Stimulated activated CD4-positive, alpha-beta T cell treated with anti-CD3 and anti-CD28 coated beads, TNF-alpha, amount 100 ng/mL, for 4 hours (primary cell): ENCODE results near the gene DNAJC11.
"Not testable (repeated sequence)": the region's sequence is repeated elsewhere in the genome, so short reads cannot be mapped to it uniquely, and the experiment has no call there.

Experiments
- DNase-seq, 3 experiments: peaks; one replicate each; pipeline ENCODE4 v3.0.0-alpha.2; 2020; ENCODE audit warnings: low read depth in 3 of 3

The DNAJC11 gene, protein sequence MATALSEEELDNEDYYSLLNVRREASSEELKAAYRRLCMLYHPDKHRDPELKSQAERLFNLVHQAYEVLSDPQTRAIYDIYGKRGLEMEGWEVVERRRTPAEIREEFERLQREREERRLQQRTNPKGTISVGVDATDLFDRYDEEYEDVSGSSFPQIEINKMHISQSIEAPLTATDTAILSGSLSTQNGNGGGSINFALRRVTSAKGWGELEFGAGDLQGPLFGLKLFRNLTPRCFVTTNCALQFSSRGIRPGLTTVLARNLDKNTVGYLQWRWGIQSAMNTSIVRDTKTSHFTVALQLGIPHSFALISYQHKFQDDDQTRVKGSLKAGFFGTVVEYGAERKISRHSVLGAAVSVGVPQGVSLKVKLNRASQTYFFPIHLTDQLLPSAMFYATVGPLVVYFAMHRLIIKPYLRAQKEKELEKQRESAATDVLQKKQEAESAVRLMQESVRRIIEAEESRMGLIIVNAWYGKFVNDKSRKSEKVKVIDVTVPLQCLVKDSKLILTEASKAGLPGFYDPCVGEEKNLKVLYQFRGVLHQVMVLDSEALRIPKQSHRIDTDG

GRCh38 chr1:6701437-6702153, at the start of gene DNAJC11:
TSS of gene DNAJC11 (minus strand) at chr1:6701816. CDS start at chr1:6701800, 16 bp downstream.
- DNase-seq, result peak; percentile 81 to 84 (median 84)

- DNase-seq, result no peak
Observed at GRCh38 chr1:6750490-6750889, 48.9 kb upstream of the DNAJC11 start.

GRCh38 chr1:6747674-6748073, 46.1 kb upstream of the DNAJC11 start:
- DNase-seq, result no peak

DNA sequence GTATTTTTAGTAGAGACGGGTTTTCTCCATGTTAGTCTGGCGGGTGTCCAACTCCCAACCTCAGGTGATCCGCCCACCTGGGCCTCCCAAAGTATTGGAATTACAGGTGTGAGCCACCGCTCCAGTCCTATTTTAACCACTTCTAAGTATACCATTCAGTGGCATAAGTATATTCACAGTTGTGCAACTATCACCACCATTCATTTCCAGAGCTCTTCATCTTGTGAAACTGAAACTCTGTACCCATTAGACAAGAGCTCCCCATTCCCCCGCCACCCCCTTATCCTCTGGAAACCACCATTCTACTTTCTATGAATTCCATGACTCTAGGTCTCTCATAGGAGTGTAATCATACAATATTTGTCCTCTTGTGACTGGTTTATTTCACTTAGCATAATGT, 43.5 kb upstream of the DNAJC11 start:
- no peak for DNase-seq

DNA sequence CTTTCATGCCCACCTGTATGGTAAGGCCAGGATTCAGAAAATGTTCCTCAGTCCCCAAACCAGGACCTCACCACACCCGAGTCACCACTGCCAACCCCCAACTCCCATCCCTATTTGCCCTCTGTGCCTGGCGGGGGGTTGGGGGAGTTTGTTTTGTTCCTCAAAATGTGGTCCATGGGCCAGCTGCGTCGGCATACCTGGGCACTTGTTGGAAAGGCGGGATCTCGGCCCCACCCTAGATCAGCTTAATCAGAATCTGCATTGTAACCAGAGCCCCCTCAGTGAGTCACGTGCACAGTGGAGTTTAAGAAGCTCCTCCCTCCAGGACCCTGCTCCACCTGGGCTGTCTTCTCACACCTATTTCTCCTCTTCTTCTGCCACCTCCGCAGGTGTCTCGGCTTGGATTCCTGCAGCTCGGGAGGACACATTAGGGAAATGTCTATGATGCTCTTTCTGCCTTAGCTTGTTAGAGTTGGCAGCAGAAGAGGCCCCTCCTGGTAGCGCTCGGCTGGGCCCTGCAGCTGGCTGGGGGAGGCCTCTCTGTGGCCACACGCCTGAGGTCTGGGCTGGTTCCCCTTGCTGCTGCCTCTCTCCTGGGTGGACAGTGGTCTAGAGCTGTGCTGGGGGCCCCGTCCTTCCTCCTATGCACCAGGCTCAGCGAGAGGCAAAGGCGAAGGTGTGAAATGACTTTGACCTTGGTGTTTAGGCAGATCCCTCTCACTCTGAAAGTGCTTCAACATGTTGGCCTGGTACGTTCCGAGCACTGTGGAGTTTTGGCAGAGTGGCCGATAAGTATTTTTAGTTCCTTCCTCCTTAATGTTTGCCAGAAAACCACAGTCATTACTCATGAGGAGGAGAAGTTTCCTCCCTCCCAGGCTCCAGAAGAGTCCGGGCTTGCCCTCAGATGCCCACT, 41.8 kb upstream of the DNAJC11 start:
- DNase-seq, result no peak

DNA sequence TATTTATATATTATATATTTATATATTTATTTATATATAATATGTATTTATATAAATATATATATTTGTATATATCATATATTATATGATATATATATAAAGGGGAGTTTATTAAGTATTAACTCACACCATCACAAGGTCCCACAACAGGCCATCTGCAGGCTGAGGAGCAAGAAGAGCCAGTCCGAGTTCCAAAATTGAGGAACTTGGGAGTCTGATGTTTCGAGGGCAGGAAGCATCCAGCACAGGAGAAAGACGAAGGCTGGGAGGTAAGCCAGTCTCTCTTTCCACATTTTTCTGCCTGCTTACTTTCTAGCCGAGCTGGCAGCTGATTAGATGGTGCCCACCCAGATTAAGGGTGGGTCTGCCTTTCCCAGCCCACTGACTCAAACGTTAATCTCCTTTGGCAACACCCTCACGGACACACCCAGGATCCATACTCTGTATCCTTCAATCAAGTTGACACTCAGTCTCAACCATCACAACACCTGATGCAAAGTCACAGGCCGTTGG, 41.1 kb upstream of the DNAJC11 start:
- DNase-seq, result not testable (repeated sequence)

DNA sequence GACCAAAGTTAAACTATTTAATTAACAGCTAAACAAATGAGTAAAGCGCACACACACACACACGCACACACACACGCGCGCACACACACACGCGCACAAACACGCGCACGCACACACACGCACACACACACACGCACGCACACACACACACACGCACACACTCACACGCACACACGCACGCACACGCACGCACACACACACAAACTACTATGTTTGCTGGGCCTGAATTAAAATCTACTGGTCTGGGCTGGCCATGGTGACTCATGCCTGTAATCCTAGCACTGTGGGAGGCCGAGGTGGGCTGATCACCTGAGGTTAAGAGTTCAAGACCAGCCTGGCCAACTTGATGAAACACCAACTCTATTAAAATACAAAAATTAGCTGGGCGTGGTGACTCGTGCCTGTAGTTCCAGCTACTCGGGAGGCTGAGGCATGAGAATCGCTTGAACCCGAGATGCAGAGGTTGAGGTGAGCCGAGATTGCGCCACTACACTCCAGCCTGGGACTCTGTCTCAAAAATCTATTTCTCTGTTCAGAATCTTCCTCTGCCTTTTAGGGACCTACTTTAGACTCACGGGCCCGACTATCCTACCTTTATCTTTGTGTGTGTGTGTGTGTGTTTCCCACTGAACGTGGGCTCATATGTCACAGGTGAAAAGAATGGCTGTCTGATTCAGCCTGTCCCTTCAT, 37.5 kb upstream of the DNAJC11 start:
- no peak for DNase-seq

- no peak for DNase-seq
Observed at GRCh38 chr1:6732942-6733341, 31.3 kb upstream of the DNAJC11 start.

DNA sequence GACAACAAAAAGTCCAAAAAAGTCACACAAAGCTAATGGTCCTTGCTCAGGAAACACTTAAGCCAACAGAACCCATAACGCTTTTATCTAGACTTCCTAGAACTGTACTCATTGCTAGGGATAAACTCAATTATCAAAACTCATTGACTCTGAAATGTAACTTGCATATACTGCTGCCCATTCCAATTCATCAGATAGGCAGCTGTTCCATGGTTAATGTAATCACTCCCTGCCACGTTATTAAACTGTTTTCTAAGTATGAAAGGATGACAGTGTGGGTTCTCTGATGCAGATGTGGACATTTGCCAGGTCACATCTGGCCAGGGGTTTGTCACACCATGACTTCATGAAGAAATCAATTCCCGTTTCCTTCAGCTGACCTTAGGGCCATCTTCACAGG, 30.3 kb upstream of the DNAJC11 start:
- no peak for DNase-seq

DNA sequence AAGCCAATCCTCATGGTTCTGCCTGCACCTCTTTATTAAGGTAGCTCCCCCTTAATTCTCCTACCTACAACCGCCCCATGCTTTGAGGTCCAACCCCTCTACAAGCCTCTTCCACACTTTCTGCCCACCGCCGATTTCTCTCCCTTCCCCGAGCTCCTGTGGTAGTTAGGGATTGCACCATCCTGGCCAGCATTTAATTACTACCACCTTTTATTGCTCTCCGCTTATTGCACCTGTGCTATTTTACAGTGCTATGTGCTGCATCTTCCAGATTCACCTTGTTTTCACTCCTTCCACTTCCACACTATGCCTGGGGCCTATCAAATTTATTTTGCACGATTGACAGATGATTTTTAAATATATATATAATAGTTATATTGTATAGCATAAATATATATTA, 29.3 kb upstream of the DNAJC11 start:
- no peak for DNase-seq

GRCh38 chr1:6730473-6730872, 28.9 kb upstream of the DNAJC11 start:
- no peak for DNase-seq

- peak; percentile 17 to 29 (median 28) for DNase-seq
Observed at GRCh38 chr1:6727535-6727934, 25.9 kb upstream of the DNAJC11 start.

- no peak for DNase-seq
Observed at GRCh38 chr1:6726253-6726652, 24.6 kb upstream of the DNAJC11 start.

DNA sequence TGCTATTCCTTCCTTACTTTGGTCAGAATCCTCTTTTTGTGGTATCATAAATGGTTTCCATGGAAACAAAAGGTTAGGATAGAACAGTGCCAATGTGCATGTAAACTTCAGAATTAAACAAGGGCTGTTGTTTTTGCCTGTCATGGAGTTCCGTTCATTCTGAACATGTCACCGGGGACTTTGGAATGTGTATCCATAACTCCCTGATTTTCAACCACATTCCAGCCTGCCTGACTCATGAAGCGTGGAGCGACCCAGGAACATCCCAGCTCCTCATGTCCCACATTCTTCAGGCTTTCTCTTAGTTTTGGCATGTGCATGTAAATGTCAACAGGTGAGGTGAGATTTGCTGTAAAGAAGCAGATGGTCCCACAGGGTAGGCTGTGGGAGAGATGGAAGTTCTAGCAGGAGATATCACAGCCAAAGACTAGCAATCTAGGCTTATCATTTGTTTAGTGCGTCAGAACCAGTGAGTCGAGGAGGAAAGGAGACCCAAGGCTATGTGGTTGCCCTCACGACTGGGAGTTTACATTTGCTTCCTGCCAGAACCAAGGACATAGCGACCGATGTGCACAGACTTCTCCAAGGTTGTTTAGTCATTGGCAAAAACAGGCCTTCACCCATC, 23.0 kb upstream of the DNAJC11 start:
- no peak for DNase-seq

DNA sequence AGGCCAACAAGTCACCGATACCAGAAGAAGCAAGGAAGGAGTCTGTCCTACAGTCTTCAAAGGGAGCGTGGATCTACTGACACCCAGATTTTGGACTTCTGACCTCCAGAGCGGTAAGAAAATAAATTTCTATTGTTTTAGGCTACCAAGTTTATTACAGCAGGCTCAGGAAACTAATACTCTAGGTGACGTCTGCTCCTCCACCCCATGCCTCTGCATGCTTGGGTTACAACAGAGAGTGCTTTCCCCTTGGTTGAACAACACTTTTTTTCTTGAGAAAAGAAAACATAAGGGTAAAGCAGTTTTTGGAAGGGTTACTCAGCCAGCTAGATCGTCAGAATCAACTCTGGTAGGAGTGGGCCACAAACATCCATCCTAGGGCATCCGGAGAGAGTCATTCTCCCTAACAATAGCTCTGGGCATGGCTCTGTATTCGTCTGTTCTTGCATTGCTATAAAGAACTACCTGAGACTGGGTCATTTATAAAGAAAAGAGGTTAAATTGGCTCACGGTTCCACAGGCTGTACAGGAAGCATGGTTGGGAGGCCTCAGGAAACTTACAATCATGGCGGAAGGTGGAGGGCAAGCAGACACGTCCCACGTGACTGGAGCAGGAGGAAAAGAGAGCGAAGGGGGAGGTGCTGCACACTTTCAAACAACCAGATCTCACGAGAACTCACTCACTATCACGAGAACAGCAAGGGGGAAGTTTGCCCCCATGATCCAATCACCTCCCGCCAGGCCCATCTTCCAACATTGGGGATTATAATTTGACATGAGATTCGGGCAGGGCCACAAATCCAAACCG, 22.2 kb upstream of the DNAJC11 start:
- DNase-seq, result no peak

DNA sequence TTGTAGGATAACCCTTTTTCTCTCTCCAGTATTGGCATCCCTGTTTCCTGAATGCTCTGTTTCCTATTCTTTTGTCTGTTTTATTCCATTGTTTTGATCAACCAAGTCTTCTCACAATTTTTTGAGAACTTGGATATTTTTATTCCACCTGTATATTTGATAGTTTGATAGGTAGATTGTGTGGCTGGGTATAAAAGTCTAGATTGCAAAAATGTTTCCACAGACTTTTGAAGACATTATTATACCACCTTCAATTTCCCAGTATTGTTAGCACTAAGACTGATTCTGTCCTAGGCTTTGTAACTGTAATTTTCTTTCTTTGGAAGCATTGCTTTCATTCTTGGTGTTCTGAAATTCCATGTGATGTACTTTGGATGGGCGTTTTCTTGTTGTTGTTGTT, 9.6 kb upstream of the DNAJC11 start:
- DNase-seq, result no peak

- DNase-seq, result no peak
Observed at GRCh38 chr1:6704746-6705145, 3.1 kb upstream of the DNAJC11 start.

DNA sequence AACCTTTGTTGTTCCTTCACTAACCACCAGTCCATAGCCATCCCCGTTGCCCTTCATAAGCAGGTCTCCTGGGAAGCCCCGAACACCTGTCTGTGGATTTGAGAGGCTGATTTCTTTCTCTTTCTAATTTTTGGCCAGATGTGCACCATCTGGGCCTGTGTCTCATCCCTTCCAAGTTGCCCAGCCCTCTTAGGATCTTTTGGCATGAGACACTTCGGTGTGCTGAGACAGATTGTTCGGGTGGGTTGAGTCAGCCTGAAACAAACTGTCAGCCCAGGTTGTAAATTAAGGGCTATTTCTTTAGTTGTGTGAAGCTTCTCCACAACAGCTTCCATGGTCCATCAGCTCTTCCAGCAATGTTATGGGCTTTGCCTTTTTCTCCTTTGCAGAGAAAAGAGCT, 1.4 kb upstream of the DNAJC11 start:
- DNase-seq, result no peak

DNA sequence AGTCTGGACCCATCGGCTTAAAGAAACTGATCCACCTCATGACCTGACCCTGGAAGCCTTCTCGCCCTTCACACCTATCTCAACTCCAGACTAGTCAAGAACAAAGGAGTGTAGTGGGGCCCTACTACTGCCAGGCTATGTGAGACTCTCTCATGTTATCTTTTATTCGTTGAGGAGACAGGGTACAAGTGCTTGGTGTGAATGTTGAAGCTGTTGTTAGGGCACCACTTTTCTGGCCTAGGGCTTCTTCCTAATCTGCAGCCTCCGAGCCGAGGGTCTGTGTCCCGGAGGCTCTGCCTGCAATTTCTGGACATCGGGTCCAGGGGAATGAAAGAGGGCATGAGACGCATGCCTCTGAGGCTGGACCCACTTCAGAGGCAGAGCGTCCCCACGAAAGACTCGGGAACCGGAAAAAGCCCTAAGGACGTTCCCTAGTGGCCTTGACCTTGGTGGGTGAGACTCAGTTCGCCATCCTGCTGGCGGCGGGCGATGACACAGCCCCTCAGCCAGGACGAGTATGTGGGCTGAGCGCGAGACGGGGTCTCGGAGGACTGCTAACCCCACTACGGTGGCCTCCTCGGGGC, 671 bp downstream of the DNAJC11 start:
- no peak for DNase-seq
